Kidney (tissue), 14 donors: ENCODE results near the gene CAPN7. TPM values are rescaled to one million over a fixed set of nuclear protein-coding genes. Genes with fewer than 3 reads are reported as not detected.
"Not testable (repeated sequence)": the region's sequence is repeated elsewhere in the genome, so short reads cannot be mapped to it uniquely, and the experiment has no call there.

Experiments used
- DNase-seq, 5 donors: peaks; one replicate each; pipeline ENCODE4 v3.0.0-alpha.2; 2013 to 2020
- FAIRE-seq: peaks from 2 replicates; lab custom pipeline; 2012; peaks lifted over from hg19 to GRCh38; lab: Jason Lieb, UNC
- H3K27ac ChIP-seq, 2 donors: one replicate each; pipeline ENCODE4 v1.7.0; 2013; ENCODE audit warnings: low read depth in 2 of 2, low read length in 2 of 2, inconsistent platforms in 1 of 2
- H3K27me3 ChIP-seq: one replicate; pipeline ENCODE4 v1.7.1; 2013; ENCODE audit warnings: low read length, inconsistent platforms; ENCODE audit not compliant: control insufficient read depth, insufficient read depth
- H3K36me3 ChIP-seq, 3 donors: one replicate each; pipeline versions ENCODE4 v1.7.0 to v1.7.1; 2013; ENCODE audit warnings: low read length in 3 of 3, control low read depth in 1 of 3, inconsistent platforms in 1 of 3; ENCODE audit not compliant: insufficient read depth in 3 of 3, control insufficient read depth in 2 of 3
- H3K4me1 ChIP-seq, 3 donors: one replicate each; pipeline versions ENCODE4 v1.7.0 to v1.7.1; 2013; ENCODE audit warnings: low read length in 3 of 3, inconsistent platforms in 1 of 3, low read depth in 1 of 3; ENCODE audit not compliant: control insufficient read depth in 2 of 3, insufficient read depth in 2 of 3
- H3K4me3 ChIP-seq, 3 donors: one replicate each; pipeline versions ENCODE4 v1.7.0 to v1.8.1; 2013; ENCODE audit warnings: low read length in 3 of 3, control low read depth in 1 of 3, inconsistent platforms in 1 of 3
- H3K9ac ChIP-seq, 3 donors: one replicate each; pipeline versions ENCODE4 v1.7.0 to v1.7.1; 2013; ENCODE audit warnings: low read length in 3 of 3, control low read depth in 1 of 3, inconsistent platforms in 1 of 3
- H3K9me3 ChIP-seq, 3 donors: one replicate each; pipeline versions ENCODE4 v1.7.0 to v1.7.1; 2013; ENCODE audit warnings: low read length in 3 of 3, control low read depth in 1 of 3, inconsistent platforms in 1 of 3; ENCODE audit not compliant: control insufficient read depth in 2 of 3, insufficient read depth in 1 of 3
- CTCF ChIP-seq: IDR thresholded peaks from 3 replicates; pipeline ENCODE4 v1.5.1; 2012; ENCODE audit warnings: mild to moderate bottlenecking, moderate library complexity, borderline replicate concordance; ENCODE audit not compliant: insufficient read depth; ENCODE audit errors: extremely low read depth
- intact Hi-C: fragments of 100-400 bp; cut with DNase I; formaldehyde crosslinking; loops from one replicate; pipeline ENCODE4 v1.11.1; 2022
- polyA plus RNA-seq: library from polyadenylated mRNA; stranded (reverse); fragments of 350-450 nt; fragmentation: Illumina TruSeq; extraction: RNeasy Lipid Tissue Mini Kit (QIAGEN cat#74804); gene quantifications from one replicate; pipeline ENCODE4 v1.2.3, GENCODE V29; 2014; ENCODE audit warnings: low read depth, low replicate concordance; ENCODE audit not compliant: insufficient read depth
- total RNA-seq: library from RNA; stranded (reverse); fragmentation: NEBNext Ultra II Directional; extraction: Animal tissue kit (Norgen Biotek cat#: 25700); gene quantifications from one replicate; pipeline ENCODE4 v1.2.1, GENCODE V29; 2021
- donor health status: control.
- donor health status: control.
- donor health status: control.
- donor health status: control.
- donor health status: control.
- donor health status: DM: yes; HTN: yes; CAD: no.
- donor health status: Normal renal cell carcinoma (clear cell type).

CAPN7 gene
- total and polyA plus RNA-seq, 2 donors from 2014 or later, result 14.9 to 40.7 TPM

- Histone ChIP-seq H3K4me3 (no peak overlapping the region), H3K4me1 (no peaks in the 10 kb centered on the region), H3K9me3 (no peaks in the 10 kb centered on the region), H3K27me3 (no peaks in the 10 kb centered on the region), H3K9ac (no peak overlapping the region), H3K36me3 (no peaks in the 10 kb centered on the region), H3K27ac (no peak overlapping the region)
- intact Hi-C loops, result no loop called here
- DNase-seq (no peak), FAIRE-seq (no peak)
- no peak for TF ChIP-seq CTCF
These were observed 41.0 kb upstream of the CAPN7 start for GRCh38 chr3:15165061-15165460.

- FAIRE-seq, result not testable (repeated sequence)
These were observed 39.7 kb upstream of the CAPN7 start for GRCh38 chr3:15166391-15166790.

GRCh38 chr3:15171096-15171495, 35.0 kb upstream of the CAPN7 start:
- Histone ChIP-seq H3K36me3 (no peaks in the 10 kb centered on the region), H3K9ac (no peak overlapping the region), H3K4me3 (no peak overlapping the region), H3K27me3 (no peaks in the 10 kb centered on the region), H3K4me1 (no peaks in the 10 kb centered on the region), H3K27ac (no peak overlapping the region), H3K9me3 (no peaks in the 10 kb centered on the region)
- intact Hi-C loops, result no loop called here
- TF ChIP-seq CTCF, result no peak
- FAIRE-seq (no peak), DNase-seq (no peak)

More at GRCh38 chr3:15166391-15166790, 39.7 kb upstream of the CAPN7 start:
- H3K36me3 ChIP-seq, H3K4me3 ChIP-seq, intact Hi-C loops, DNase-seq, H3K9ac ChIP-seq, H3K9me3 ChIP-seq, H3K4me1 ChIP-seq, H3K27ac ChIP-seq, H3K27me3 ChIP-seq: not testable (repeated sequence)

- no peaks in the 10 kb centered on the region for H3K9me3 ChIP-seq
- DNase-seq (no peak), FAIRE-seq (no peak)
- no peak for TF ChIP-seq CTCF
- H3K27ac ChIP-seq, result no peak overlapping the region
- no peak overlapping the region for H3K9ac ChIP-seq
- H3K4me1 ChIP-seq, result no peaks in the 10 kb centered on the region
- no peaks in the 10 kb centered on the region for H3K36me3 ChIP-seq
- intact Hi-C loops, result no loop called here
- H3K27me3 ChIP-seq, result no peaks in the 10 kb centered on the region
- no peak overlapping the region for H3K4me3 ChIP-seq
These were observed 33.2 kb upstream of the CAPN7 start for GRCh38 chr3:15172806-15173205.
